NCI-H69 (cell line): ENCODE measurements around the gene TBATA.

Experiments used
- DNase-seq: peaks from one replicate; lab custom pipeline; 2025; lab: John Stamatoyannopoulos, UW

Gene TBATA

GRCh38 chr10:70742537-70743429 is 42.4 kb downstream of the TBATA start:
- no peak for DNase-seq

DNA sequence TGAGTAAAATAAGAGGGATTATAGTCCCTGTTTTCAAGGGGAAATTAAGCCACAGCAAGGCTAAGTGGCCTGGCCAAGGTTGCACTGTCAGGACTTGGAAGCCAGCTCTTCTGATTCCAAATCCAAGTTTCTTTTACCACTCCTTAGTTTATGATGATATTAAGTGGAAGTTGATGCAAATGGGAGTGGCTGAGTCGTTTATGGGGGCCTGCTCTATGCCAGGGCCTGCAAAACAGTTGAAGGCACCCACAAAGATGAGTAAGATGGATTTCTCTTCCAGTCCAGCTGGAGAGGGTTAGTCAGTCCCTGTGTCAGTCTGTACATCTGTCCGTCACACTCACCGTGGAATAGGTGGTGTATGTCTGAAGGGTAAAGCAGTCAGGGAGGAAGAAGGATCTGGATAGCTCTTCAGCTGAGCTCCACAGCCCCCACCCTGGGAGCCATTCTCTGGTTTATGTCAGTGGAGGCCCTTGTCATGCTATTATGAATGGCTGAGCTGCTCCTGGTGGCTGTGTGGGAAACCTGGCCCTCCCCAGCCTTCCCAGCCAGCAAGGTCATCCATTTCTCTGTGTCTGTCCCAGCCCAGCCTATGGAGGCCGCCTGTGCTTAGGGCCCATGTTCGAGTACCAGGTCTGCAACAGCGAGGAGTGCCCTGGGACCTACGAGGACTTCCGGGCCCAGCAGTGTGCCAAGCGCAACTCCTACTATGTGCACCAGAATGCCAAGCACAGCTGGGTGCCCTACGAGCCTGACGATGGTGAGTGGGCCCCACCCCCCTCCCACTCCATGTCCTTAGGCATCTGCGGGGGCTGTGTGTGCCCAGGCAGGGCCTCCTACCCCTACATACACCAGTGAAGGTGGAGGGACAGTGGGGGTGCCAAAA is 44.5 kb downstream of the TBATA start:
- DNase-seq = no peak

GRCh38 chr10:70738761-70739121 is 46.4 kb downstream of the TBATA start:
- DNase-seq = no peak

DNA sequence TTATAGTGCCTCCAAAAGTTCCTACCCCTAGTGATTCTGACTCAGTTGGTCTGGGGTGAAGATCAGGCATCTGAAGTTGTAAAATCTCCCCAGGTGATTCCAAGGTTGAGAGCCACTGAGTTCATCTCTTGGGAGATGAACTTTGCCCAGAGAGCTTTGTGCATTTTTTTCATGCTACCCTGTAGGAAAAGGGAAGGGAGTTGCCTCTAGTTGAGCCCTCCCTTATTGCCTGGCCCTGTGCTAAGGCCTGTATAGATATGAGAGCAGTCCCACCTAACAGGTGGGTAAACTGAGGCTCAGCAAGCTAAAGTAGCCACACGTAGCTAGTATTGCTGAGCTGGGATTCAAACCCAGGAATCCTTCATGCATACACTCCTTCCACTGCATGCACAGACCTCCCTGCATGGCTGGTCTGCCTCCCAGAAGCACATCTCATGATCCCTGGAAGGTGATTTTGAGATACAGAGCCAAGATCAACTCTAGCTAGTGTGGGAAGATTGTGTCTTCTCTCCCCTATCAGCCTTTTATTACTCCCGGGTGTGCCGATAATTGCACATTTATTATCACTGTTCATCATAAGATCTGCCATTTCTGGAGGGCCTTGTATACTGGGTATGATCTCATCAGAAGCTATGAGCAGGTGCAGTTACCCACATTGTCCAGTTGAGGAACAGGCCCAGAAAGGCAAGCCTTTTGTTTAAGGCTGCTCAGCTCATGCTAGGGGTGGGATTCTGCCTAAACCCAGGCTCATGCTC is 47.0 kb downstream of the TBATA start:
- DNase-seq = peak; percentile 26

GRCh38 chr10:70737250-70737649 is 47.9 kb downstream of the TBATA start:
- DNase-seq = no peak

GRCh38 chr10:70736525-70736924 is 48.7 kb downstream of the TBATA start:
- DNase-seq = no peak

DNA sequence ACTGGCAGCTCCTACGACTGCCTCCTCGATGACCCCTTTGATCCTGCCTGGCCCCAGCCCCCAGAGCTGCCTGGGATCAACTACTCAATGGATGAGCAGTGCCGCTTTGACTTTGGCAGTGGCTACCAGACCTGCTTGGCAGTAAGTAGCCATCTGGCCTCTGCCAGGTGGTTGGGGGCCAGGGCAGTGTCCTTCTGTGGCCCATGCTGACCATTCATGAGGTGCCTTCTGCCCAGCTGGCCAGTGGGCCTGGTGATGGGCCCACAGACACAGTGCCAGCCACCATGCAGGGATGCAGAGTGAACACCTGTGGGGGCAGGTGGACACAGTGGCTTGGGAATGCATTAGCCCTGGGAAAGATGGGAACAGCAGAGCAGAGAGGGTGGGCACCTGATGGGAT is 50.0 kb downstream of the TBATA start:
- no peak for DNase-seq

- no peak for DNase-seq
Observed at GRCh38 chr10:70733051-70733450, 52.1 kb downstream of the TBATA start.

DNA sequence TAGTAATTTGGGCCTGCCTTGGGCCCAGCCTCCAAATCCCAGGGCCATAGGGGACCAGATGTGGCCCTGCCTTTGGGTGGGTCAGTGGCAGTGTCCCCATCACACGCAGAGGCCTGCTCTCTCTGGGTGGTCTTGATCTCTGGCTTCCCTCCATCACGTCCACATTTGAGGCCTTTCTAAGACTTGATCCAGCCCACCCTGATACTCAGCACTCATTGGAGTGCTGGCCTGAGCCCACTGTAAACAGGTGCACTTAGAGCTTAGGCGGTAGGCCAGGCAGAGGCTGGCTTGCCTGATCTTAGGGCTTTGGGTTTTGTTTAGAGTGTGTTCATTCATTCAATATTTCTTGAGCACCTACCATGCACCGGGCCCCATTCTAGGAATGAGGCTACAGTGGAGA is 52.6 kb downstream of the TBATA start:
- DNase-seq = no peak

- DNase-seq = no peak
Observed at GRCh38 chr10:70730955-70731354, 54.2 kb downstream of the TBATA start.

DNA sequence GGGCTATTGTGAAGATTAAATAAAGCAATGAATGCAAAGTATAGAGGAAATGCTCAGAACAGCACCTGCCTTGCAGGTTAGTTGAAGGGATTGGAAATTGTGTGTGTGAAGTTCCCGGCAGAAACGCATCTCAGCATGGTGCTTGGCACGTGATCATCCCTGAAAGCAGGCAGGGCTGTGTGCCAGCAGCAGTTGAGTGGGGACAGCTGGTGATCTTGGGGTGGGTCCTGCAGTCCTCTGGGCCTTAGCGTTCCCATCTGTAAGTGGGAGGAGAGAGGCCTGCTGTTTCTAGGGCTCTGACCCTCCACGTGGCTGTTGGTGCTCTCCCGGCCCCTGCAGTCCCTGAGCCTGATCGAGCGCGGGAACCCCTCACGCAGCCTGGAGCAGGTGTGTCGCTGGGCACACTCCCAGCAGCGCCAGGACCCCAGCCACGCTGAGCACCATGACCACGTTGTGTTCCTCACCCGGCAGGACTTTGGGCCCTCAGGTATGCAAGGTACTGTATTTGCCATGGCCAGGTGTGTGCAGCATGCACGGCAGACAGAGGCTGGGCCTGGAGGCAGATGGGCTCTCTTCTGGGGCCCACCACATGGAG is 55.3 kb downstream of the TBATA start:
- DNase-seq = peak; percentile 95

DNA sequence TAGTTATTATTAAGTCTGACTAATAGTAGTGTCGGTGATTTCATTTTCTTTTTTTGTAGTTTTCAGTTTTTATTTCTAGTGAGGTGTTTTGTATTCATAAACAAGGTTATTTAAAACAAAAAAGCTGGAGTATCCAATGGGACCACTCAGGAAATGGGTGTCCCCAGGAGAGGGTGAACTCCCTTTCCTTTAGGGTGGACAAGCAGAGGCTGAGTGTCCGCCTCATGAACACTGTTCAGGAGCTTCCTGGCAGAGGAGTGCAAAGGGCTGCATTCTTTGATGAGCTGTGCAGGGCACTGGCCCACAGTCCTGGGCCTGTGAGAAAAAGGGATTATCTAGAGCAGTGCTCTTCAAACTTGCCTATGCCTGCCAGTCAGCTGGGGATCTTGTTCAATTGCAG is 56.8 kb downstream of the TBATA start:
- DNase-seq = no peak

- no peak for DNase-seq
Observed at GRCh38 chr10:70726909-70727495, 58.2 kb downstream of the TBATA start.

DNA sequence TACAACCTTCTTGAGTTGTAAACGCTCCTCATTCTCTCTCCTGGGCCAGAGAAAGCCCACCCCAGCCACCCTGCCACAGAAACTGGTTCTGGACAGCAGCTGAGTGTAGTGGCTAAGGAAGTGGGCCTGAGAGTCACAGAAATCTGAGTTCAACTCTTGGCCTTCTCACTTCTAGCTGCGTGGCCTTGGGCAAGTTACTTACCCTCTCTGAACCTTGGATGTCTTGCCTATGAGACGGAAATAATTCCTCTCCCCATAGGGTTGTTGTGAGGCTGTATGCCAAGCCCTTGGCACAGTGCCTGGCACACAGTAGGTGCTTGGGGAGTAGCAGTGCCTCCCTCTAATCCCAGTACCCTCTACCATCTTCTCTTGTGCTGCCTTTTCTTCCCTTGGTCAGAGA is 61.4 kb downstream of the TBATA start:
- DNase-seq = no peak

DNA sequence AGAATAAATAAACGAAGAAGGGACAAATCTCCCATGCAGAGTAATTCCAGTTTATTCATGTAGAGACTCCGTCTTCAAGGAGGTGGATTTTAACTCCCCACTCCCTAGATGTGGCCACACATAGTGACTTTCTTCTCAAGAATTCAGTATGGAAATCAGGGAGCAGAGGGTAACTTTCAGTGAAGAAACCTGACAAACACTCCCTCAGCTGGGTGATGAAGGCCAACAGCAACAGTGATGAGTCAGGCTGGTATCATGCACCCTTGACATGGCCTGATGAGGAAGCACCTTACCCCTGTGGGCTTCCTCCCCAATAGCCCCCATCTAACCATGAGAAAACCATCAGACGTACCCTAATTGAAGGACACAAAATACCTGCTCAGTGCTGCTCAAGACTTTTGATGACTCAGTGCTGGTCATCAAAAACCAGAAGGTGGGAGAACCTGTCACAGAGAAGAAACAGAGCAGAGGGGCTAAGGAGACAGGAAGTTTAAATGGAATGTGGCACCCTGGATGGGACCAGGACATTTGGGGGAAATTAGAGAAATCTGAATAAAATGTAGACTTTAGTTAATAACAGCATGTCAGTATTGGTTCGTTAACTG is 62.3 kb downstream of the TBATA start:
- no peak for DNase-seq
